HT1080 (cell line): ENCODE measurements around the gene KIAA1328. TPM values are rescaled to one million over a fixed set of nuclear protein-coding genes. Genes with fewer than 3 reads are reported as not detected.
"Not testable (repeated sequence)": the region's sequence is repeated elsewhere in the genome, so short reads cannot be mapped to it uniquely, and the experiment has no call there.

Experiments used
- DNase-seq: peaks from one replicate; pipeline ENCODE4 v3.0.0-alpha.2; 2015; ENCODE audit warnings: low read depth
- total RNA-seq: library from RNA; depleted of rRNA; stranded (reverse); fragments of >200 nt; shearing (Covaris generic); gene quantifications from 2 replicates; pipeline ENCODE4 v1.2.3, GENCODE V29; 2014

The KIAA1328 gene
- total RNA-seq, 1 experiment from 2014 or later, result 1.2 TPM

DNA sequence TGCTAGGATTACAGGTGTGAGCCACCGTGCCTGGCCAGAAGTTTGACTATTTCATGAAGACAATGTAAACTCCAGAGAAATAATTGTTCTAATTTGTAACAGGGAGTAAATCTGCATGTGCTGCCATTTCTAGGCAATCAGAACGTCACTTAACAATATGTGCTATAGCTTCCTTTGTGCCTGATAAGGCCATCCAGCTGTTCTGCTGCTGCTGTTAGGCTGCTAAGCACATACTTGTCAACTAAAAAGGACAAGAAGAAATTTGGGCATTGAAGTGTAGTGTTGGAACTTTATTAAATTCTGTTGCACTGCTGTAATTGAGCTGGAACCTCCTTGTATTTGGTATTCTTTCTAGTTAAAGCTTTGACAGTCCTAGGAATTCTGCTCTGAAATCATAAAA lies 57.1 kb downstream of the KIAA1328 start:
- DNase-seq, result no peak

DNA sequence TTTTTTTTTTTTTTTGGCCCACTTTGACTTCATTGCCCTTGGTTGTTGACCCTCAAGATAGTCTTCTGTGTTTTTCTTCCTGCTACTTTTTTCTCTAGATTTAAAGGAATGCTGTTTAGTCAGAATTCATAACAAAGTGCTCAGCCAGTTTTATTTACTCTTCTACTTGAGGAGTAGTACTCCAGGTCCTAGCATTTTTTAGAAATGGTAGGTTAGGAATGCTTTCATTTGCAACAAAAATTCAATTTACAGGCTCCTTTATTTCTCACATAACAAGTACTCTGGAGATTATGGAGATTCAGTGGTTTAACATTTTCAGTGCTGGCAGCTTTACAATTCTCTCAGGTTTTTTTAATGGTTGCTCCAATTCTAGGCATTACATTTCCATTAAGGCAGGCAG lies 58.2 kb downstream of the KIAA1328 start:
- DNase-seq, result no peak

DNA sequence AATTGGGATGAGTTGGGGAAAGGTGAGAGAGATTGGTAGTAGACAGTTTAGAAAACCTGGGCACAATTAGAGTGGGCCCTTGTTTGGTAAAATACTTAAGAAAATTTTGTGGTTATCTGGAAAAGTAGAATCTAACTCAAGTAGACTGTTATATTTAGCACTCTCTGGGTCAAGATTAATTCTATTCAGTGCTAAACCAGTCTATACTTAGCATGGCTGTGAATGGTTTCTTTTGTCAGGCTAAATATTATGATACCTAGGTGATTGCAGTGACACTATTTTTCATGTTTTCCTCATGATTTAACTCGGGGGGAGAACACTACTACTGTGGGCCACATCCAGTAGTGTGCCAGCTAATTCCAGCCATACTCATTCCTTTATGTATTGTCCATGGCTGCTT lies 58.9 kb downstream of the KIAA1328 start:
- no peak for DNase-seq

DNA sequence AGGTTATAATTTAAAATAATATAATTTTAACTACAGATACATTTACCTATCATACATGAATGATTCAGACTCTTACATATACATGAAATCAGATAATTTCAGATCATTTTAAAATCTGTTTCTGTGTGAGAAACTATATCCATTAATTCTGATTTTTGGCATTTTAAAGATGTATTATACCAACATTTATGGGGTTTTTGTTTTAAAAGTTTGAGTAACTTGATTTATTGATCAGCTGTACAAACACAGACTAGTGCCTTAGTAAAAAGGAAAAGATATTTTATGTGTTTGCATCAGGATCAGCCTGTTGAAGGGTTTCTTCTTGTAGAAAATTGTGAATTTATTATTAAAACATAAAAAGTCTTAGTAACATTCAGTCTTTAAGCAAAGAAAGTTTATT lies 59.9 kb downstream of the KIAA1328 start:
- no peak for DNase-seq

DNA sequence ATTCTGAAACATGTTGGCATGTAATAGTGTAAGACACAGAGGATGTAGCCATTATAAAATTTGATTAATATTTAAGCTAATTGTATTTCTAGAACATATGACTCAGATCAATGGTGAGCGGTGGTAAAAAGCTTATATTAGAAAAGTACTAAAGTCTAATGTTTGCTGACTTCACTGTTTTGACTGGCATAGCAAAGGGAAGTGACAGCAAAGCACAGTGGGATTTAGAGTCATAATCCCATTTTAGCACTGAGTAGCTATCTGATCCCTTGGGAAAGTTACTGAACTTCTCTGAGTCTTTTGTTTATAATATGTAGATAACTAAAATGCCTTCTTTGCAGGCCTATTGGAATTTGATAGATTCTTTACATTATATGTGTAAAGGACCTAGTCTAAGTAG lies 60.4 kb downstream of the KIAA1328 start:
- no peak for DNase-seq

DNA sequence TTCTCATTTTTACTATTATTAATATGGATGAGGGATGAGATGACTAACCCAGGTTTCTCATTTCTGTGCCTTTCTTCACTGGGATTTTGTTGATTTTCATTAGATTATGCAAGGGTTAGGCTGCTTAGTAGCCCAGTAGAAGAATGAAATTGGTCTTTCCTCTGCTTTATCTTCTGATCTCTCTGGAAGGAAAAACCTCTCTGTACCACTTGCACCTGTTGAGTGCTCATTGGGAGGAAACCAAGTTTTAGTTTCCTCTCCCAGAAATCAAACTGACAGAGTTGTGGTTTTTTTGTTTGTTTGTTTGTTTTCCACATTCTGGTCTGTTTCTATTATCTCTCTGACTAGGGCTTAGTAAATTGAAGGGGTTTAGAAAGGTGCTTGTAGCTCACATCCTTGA lies 60.8 kb downstream of the KIAA1328 start:
- no peak for DNase-seq

DNA sequence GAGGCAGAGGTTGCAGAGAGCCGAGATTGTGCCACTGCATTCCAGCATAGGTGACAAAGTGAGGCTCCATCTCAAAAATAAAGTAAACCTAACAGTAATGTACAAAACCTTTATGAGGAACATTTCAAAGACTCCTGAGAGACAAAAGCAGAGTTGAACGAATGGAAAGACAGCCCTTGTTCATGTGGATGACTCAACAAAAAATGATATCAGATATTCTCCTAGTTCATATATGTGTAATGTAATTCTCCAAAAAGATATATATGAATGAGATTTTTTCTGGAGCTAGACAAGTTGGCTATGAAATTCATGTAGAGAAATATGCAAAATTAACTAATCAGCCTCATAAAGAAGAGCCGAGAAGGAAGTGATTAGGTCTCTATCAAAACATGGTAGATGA lies 61.7 kb downstream of the KIAA1328 start:
- no peak for DNase-seq

DNA sequence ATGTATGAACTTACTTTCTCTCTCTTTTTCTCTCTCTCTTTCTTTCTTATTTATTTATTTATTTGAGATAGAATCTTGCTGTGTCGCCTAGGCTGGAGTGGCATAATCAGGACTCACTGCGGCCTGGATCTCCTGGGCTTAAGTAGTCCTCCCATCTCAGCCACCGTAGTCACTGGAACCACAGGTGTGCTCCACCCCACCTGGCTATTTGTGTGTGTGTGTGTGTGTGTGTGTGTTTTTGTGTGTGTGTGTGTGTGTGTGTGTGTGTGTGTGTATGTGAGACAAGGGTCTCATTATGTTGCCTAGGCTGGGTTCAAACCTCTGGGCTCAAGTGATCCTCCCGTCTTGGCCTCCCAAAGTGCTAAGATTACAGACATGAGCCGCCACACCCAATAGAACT lies 64.3 kb downstream of the KIAA1328 start:
- no peak for DNase-seq

DNA sequence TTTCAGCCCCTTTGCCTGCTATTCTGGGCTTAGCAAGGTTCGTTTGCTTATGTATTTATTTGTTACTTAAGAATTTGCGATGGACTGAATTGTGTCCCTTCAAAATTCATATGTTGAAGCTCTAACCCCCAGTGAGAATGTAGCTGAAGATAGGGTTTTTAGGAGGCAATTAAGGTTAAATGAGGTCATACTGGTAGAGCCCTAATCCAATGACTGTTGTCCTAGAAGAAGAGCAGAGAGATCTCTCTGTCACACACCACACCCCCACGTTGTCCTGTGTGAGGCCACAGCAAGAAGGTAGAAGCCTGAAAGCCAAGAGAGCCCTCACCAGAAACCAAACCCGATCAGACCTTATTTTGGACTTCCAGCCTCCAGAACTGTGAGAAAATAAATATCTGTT lies 66.7 kb downstream of the KIAA1328 start:
- no peak for DNase-seq

DNA sequence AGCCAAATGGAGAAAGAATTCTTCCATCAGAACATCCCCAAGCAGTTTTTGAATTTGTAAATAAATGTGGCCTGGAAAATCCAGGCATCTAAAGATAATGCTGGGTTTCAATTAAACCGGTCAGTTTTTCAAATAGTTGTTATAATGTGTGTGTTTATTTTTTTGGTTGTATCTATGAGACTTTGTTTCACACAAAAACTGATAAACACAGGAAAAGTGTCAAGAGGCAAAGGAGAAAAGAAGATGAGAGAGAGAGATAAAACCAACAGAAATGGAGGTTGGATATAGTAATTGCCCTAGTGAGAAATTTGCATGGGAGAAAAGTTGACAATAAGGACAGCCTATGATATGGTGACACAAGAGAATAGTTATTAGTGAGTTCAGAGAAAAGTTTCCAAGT lies 68.3 kb downstream of the KIAA1328 start:
- no peak for DNase-seq

DNA sequence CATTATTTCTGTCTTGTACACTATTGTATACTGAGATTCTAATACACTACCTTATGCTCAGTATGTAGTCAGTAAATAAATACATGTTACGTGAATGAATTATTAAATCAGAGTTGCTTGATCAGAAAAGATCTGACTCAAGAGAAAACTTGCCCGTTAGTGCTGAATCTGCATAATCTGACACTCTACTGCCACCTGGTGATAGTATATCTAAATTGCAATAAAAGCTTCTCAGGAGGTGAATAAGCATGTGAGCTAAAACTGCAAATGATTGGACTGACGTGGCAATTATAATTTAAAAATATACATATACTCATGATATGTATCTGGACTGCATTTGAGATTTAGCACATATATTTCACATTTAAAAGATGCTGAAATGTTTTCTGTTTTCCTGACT lies 70.4 kb downstream of the KIAA1328 start:
- DNase-seq, result peak; percentile 62

DNA sequence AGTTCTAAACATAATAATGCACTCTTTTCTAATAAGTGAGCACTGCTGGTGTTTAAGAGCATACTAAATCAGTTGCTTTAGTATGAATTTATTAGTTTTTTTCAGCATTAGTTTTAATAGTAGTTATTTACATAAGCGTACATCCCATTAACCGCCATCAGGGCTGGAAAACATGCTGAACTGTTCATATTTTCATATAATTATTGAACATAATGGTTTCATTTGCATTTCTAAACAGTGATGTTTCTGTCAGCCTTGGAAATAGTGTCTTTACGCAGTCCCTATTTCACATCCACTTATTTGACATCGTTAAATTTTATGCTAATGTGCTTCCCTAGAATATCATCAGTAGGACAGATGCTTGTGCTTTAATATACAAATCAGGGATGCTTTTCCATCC lies 71.5 kb downstream of the KIAA1328 start:
- no peak for DNase-seq

DNA sequence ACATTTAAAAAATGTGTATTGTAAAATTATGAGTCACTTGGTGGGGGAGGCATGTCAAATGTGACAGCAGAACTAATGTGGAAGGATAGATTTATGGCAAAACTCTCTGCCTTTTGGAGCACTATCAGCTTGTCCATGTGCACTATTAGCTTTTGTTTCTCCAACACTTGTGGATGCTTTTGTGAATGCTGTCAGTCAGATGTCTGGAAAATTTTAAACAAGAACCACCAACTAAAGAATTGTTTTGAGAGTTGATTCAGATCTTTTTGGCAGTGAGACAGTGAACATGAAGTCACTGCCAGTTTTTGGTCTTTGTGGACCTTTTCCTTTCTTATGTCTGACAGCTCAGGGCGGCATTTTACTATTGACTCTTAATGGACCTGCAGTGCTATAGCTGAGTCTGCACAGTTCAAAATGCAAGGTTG lies 72.4 kb downstream of the KIAA1328 start:
- no peak for DNase-seq

DNA sequence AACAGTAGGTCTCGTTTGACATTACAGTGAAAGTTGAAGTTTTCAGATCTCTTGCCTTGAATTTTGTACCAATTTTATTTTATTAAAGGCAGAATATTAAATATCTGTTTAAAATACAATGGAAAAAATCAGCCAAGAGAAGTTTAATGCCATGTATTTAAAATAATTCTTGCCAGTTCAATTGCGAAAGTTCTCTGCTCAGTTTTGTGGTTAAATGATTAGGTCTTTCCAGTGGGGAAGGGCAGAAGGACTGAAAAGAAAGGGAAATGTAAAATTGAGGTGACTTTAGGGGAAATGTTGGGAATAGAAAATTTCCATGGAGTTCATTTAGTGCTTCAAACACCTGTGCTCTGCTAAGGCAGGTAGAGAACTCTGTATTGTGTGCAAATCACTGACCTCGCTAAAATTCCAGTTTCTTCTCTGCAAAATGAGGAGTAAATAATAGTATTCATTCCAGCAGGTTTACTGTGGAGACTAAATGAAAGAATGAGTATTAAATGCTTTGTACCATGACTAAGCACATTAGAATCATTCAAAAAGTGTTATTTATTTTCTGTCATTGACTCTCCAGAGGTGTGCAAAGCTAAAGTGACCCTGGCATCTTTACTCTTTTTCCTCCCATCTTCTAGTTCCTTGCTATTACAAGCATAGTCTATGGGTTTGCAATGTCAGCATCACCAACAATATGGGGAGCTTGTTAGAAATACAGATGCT lies 74.4 kb downstream of the KIAA1328 start:
- no peak for DNase-seq

DNA sequence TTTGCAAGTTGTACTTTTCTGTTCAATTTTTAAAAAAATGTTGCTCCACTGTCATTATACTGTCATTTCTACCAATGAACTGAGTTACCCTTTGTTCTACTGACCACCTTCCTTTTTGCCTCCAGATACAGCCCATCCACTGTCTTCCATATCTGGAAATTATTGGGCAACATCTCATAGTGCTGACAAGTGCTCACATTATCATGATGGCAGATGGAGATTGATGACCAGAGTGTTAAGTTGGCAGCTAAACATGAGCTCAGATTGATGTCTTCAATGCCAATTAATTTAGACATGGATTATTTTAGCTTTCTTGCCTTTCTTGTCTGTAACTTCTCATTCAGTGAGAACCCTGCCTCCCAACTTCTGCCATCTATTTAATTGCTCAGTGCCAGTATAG lies 76.6 kb downstream of the KIAA1328 start:
- DNase-seq, result no peak

DNA sequence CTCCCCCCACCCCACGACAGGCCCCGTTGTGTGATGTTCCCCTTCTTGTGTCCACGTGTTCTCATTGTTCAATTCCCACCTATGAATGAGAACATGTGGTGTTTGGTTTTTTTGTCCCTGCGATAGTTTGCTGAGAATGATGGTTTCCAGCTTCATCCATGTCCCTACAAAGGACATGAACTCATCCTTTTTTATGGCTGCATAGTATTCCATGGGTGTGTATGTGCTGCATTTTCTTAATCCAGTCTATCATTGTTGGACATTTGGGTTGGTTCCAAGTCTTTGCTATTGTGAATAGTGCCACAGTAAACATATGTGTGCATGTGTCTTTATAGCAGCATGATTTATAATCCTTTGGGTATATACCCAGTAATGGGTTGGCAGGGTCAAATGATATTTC lies 80.4 kb downstream of the KIAA1328 start:
- not testable (repeated sequence) for DNase-seq

DNA sequence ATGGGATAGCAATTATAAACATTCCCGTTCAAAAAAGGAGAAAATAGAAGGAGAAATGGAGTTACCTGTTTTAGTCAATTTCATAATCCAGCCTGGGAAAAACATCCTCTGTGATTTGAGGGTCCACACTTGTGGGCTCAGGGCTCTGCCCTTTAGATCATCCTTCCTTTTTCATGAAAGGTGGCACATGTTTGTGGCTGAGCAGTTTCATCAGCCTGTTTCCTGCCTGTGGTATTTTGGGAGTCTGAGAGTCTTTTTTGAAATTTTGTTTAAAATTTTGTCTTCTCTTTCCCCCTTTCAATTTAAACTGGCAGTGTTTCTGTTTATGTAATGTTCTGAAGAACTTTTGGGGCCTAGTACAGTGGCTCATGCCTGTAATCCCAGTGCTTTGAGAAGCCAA lies 84.0 kb downstream of the KIAA1328 start:
- no peak for DNase-seq

DNA sequence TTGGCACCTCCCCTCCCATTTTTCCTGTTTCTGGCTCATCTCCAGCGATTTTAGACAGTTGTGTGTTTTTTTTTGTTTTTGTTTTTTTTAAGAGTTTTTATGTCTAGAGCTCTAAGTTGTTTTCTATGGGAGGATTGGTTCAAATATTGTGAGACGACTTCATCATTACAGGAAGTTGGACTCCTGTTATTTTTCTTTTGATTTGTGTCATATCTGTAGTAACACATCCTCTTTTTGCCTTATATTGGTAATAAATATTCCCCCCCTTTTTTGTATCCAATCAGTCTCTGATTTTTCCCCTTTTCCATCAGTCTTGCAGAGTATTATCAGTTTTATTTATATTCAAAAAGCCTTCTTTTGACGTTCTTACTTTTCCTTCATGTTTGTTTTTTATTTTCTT lies 89.0 kb downstream of the KIAA1328 start:
- DNase-seq, result no peak

DNA sequence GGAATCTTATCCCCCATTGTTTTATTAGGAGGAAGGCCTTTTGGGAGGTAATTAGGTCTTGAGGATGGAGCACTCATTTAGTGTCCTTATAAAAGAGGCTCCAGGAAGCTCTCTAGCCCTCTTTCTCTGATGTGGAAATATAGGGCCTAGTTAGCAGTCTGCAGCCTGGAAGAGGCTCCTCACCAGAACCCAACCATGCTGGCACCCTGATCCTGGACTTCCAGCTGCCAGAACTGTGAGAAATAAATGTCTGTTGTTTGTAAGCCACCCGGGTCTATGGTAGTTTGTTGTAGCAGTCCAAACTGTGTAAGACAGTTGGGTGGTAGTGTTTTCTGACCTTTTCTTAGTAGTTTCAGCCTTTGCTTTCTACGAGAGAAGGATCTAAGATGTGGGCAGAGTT lies 100.7 kb downstream of the KIAA1328 start:
- no peak for DNase-seq

DNA sequence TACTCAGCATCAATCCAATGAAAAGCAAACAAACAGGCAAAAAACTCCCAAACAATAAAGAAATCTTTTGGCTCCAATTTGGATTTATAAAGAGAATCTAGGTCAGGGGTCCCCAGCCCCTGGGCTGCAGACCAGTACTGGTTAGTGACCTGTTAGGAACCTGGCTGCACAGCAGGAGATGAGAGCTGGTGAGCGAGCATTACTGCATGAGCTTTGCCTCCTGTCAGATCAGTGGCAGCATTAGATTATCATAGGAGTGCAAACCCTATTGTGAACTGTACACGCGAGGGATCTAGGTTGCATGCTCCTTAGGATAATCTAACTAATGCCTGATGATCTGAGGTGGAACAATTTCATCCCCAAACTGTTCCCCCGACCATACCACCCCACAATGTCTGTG lies 102.2 kb downstream of the KIAA1328 start:
- DNase-seq, result no peak

DNA sequence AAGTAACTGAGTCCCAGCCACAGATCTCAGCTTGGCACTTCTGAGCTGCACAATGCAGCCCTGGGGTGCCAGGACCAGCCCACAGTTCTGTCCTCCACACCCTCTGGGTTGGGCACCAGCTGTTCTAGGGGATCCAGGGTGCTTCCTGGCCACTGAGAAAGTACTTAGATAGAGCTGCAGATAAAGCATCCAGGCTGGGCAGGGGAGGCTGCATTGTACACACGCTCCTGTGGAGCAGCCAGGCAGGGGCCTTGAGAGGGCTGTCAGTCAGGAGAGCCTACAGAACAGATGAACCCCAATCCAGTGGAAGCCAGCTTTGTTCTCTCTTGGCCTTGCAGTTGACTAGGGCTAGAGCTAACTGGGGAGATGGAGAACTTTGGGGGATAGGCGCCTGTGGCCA lies 104.6 kb downstream of the KIAA1328 start:
- DNase-seq, result no peak

DNA sequence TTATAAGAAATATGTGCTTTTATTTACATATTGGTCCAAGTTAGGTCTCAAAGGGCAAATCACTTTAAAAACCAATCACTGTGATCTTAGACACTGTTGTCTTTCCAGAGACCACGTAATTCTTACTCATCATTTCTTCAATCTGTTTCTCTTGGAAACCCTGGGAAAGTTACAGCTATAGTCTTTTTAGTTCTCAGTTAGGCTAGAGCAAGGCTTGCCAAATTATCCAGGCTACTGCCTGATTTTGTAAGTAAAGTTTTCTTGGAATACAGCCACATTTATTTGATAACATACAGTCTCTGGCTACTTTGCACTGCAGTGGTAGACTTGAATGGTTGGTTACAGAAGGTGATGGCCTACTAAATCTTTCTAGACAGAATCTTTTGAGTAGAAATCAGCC lies 106.0 kb downstream of the KIAA1328 start:
- peak; percentile 77 for DNase-seq

DNA sequence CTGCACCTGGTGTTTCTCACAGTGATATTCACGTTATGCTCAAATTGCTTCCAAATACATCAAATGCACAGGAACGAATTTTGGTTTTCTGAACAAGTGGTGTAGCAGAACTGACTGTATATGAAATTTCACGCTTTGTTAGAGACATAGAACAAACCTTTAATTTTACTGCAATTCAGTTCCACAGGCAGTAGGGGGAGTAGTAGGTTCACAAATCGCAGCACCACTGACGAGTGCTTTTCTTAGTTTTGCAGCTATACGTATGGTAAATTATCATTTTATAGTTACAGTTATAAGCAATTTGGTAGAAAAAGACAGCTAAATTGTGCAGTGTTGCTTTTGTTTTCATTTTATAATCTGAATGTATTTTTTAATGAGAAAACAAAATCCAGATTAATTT lies 113.3 kb downstream of the KIAA1328 start:
- peak; percentile 37 for DNase-seq

DNA sequence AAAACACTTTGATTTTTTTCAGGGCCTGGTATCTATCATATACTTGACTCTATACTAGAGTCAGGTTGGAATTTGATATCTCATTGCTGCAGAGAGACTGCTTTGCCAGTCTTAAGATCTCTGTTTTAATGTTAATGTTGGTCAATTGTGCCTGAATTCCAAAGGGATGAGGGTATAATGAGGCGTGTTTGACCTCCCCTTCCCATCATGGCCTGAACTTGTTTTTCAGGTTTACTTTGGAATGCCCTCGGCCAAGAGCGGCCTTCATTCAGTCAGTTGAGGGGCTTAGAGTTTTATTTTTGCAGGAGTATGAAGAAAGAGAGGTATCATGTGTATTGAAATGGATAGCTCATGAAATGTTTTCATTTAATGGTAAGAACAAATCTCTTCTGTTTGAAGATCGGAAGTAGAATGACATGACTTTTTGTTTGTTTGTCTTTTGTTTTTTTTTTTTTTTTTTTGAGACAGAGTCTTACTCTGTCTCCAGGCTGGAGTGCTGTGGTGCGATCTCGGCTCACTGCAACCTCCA lies 119.0 kb downstream of the KIAA1328 start:
- DNase-seq, result no peak
